SHP77 (cell line): Measurements from ENCODE around the gene RBFOX2.

Source experiments
- DNase-seq, 2 experiments: peaks; one replicate each; lab custom pipeline; 2025; lab: John Stamatoyannopoulos, UW

Gene RBFOX2

GRCh38 chr22:35736166-35736565, 292.5 kb downstream of the RBFOX2 start:
- DNase-seq, result no peak

GRCh38 chr22:35735542-35735941, 293.1 kb downstream of the RBFOX2 start:
- no peak for DNase-seq

- DNase-seq, result no peak
Observed at GRCh38 chr22:35734517-35734827, 294.2 kb downstream of the RBFOX2 start.

- DNase-seq, result no peak
Observed at GRCh38 chr22:35733791-35734516, 294.7 kb downstream of the RBFOX2 start.

GRCh38 chr22:35733036-35733435, 295.6 kb downstream of the RBFOX2 start:
- no peak for DNase-seq

GRCh38 chr22:35732116-35732515, 296.5 kb downstream of the RBFOX2 start:
- no peak for DNase-seq

- DNase-seq, result no peak
Observed at GRCh38 chr22:35731321-35731720, 297.3 kb downstream of the RBFOX2 start.

GRCh38 chr22:35729309-35729698, 299.3 kb downstream of the RBFOX2 start:
- no peak for DNase-seq

- peak; percentile 84 to 91 for DNase-seq
Observed at GRCh38 chr22:35728639-35729308, 299.9 kb downstream of the RBFOX2 start.

- DNase-seq, result peak; percentile 96 to 97
Observed at GRCh38 chr22:35727436-35727835, 301.2 kb downstream of the RBFOX2 start.

GRCh38 chr22:35726933-35727332, 301.7 kb downstream of the RBFOX2 start:
- DNase-seq, result no peak

- no peak for DNase-seq
Observed at GRCh38 chr22:35726398-35726797, 302.2 kb downstream of the RBFOX2 start.

GRCh38 chr22:35725521-35725920, 303.1 kb downstream of the RBFOX2 start:
- DNase-seq, result no peak

GRCh38 chr22:35721960-35722359, 306.7 kb downstream of the RBFOX2 start:
- DNase-seq, result no peak

GRCh38 chr22:35719212-35719875, 309.3 kb downstream of the RBFOX2 start:
- DNase-seq, result no peak

GRCh38 chr22:35717572-35717971, 311.1 kb downstream of the RBFOX2 start, which contains the start of gene APOL5:
APOL5 (plus strand) TSS chr22:35717872; CDS start chr22:35717872, 0 bp downstream.
- no peak for DNase-seq

GRCh38 chr22:35712672-35713071, 316.0 kb downstream of the RBFOX2 start:
- no peak for DNase-seq

GRCh38 chr22:35711336-35711735, 317.3 kb downstream of the RBFOX2 start:
- DNase-seq, result no peak

- DNase-seq, result no peak
Observed at GRCh38 chr22:35708917-35709316, 319.7 kb downstream of the RBFOX2 start.

- no peak for DNase-seq
Observed at GRCh38 chr22:35708453-35708852, 320.2 kb downstream of the RBFOX2 start.

- no peak for DNase-seq
Observed at GRCh38 chr22:35705141-35705540, 323.5 kb downstream of the RBFOX2 start.

- DNase-seq, result no peak
Observed at GRCh38 chr22:35703861-35704584, 324.6 kb downstream of the RBFOX2 start.
